Neural progenitor cell (in vitro differentiated cells): Measurements from ENCODE around the gene PLEKHF1.

ENCODE experiments used
- EZH2 ChIP-seq: fragments of 200-600 bp; sonication (generic); IDR thresholded peaks from 2 replicates; pipeline ENCODE4 v1.6.1; 2017; ENCODE audit warnings: antibody characterized with exemption, mild to moderate bottlenecking, moderate library complexity
- EZH2phosphoT487 ChIP-seq: fragments of 200-600 bp; sonication (generic); IDR thresholded peaks from 2 replicates; pipeline ENCODE4 v1.6.1; 2017; ENCODE audit warnings: antibody characterized with exemption
- TF ChIP-seq, protein P1 (sequence below): fragments of 200-600 bp; sonication (generic); IDR thresholded peaks from 2 replicates; pipeline ENCODE4 v1.5.1; 2017; ENCODE audit warnings: antibody characterized with exemption, mild to moderate bottlenecking

DNA sequence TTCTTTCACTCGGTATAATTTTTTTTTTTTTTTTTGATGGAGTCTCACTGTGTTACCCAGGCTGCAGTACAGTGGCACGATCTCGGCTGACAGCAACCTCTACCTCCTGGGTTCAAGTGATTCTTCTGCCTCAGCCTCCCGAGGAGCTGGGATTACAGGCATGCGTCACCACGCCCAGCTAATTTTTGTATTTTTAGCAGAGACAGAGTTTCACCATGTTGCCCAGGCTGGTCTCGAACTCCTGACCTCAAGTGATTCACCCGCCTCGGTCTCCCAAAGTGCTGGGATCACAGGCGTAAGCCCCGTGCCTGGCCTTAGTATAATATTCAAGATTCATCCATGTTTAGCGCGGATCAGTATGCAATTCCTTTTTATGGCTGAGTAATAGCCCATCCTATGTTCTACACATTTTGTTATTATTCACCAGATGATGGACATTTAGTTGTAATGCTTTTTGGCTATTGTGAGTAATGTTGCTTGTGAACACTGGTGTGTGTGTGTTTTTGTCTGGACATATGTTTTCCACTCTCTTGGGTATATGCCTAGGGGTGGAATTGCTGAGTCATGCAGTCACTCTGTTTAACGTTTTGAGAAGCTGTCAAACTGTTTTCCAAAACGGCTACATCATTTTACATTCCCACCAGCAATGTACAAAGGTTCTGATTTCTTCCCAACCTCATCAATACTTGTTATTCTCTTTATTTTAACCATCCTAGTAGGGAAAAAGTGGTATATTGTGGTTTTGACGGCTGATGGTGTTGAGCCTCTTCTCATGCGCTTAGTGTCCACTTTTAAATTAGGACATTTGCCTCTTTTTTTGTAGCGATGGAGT, 22.9 kb downstream of the PLEKHF1 start:
- TF ChIP-seq, protein P1, sequence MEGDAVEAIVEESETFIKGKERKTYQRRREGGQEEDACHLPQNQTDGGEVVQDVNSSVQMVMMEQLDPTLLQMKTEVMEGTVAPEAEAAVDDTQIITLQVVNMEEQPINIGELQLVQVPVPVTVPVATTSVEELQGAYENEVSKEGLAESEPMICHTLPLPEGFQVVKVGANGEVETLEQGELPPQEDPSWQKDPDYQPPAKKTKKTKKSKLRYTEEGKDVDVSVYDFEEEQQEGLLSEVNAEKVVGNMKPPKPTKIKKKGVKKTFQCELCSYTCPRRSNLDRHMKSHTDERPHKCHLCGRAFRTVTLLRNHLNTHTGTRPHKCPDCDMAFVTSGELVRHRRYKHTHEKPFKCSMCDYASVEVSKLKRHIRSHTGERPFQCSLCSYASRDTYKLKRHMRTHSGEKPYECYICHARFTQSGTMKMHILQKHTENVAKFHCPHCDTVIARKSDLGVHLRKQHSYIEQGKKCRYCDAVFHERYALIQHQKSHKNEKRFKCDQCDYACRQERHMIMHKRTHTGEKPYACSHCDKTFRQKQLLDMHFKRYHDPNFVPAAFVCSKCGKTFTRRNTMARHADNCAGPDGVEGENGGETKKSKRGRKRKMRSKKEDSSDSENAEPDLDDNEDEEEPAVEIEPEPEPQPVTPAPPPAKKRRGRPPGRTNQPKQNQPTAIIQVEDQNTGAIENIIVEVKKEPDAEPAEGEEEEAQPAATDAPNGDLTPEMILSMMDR: no peak
- TF ChIP-seq EZH2phosphoT487 (no peak), EZH2 (no peak)
